ENCODE results near the gene SHROOM4.

The SHROOM4 gene

GRCh38 chrX:50626432-50626831 is 187.6 kb downstream of the SHROOM4 start:
- Histone ChIP-seq H3K4me3 (ENCODE audit: low read length) (no peak overlapping the region), H3K27ac (ENCODE audit: low read length) (no peak overlapping the region), H3K27me3 (ENCODE audit: control insufficient read depth, insufficient read depth, low read length) (no peaks in the 10 kb centered on the region), H3K9me3 (ENCODE audit: control insufficient read depth, insufficient read depth, low read length) (no peaks in the 10 kb centered on the region), H3K36me3 (ENCODE audit: control insufficient read depth, insufficient read depth, low read length) (no peaks in the 10 kb centered on the region), H3K4me1 (ENCODE audit: control insufficient read depth, insufficient read depth, low read length) (peaks cover 2% of the 10 kb centered on the region)
- no CpG with 5 or more reads among the region's 4 CpGs for WGBS (ENCODE audit: insufficient coverage, insufficient read length)
- no peak for DNase-seq (ENCODE audit: low read depth, low spot score)

DNA sequence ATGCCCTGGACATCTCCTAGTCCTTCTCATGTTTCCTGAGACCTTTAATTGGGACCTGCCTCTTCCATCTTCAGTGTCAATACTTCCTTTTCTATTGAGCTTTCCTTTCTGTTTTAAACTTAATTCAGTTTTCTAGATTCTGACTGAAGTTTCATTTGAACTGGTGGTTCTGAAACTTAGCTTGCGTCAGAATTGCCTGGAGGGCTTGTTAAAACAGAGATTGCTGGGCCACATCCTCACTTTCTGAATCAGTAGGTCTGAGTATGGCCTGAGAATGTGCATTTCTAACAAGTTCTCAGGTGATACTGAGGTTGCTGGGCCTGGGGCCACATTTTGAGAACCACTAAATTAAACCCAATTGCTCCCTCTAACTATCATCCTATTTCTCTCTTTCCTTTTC is 191.2 kb downstream of the SHROOM4 start:
- Histone ChIP-seq H3K4me1 (ENCODE audit: control insufficient read depth, insufficient read depth, low read length) (no peaks in the 10 kb centered on the region), H3K36me3 (ENCODE audit: control insufficient read depth, insufficient read depth, low read length) (no peaks in the 10 kb centered on the region), H3K4me3 (ENCODE audit: low read length) (no peak overlapping the region), H3K9me3 (ENCODE audit: control insufficient read depth, insufficient read depth, low read length) (no peaks in the 10 kb centered on the region), H3K27ac (ENCODE audit: low read length) (no peak overlapping the region), H3K27me3 (ENCODE audit: control insufficient read depth, insufficient read depth, low read length) (no peaks in the 10 kb centered on the region)
- no CpG with 5 or more reads among the region's 1 CpG for WGBS (ENCODE audit: insufficient coverage, insufficient read length)
- DNase-seq (ENCODE audit: low read depth, low spot score) = no peak

DNA sequence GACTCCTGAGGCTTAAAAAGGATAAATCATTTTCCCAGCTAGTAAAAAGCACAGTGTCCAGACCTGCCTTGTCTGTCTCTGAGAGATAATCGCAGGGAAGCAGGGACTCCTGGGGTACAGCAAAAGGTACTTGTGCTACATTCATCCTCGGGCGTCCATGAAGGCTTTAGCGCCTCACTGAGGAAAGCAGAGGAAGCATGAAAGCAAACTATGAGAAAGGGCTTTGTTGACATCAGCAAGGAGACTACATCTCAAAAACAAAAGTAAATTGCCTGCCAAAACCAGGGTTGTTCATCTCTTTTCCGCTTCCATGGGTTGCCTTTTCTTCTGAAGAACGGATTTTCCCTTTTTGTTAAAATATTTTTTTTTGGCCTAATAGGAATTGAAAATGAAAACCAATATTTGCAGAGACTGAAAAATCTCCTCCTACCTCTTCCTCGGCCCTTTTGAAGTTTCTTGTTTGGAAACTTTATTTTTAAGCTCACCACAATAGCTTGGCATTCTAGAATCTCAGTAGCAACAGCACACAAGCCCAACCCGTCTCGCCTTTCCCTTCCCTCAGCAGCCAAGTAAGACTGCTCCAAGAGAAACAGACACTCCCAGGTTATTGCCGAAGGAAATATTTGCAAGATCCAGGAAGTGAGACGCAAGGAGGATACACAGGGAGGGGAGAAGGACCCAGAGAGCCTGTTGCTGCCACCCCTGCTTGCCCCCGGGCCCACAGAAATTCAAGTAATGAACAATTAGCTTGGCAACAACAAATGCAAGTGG is 195.0 kb downstream of the SHROOM4 start:
- Histone ChIP-seq H3K9me3 (ENCODE audit: control insufficient read depth, insufficient read depth, low read length) (no peaks in the 10 kb centered on the region), H3K27me3 (ENCODE audit: control insufficient read depth, insufficient read depth, low read length) (no peaks in the 10 kb centered on the region), H3K4me3 (ENCODE audit: low read length) (no peak overlapping the region), H3K36me3 (ENCODE audit: control insufficient read depth, insufficient read depth, low read length) (no peaks in the 10 kb centered on the region), H3K4me1 (ENCODE audit: control insufficient read depth, insufficient read depth, low read length) (peaks cover 2% of the 10 kb centered on the region; the same call in 1 of the 2 replicates), H3K27ac (ENCODE audit: low read length) (no peak overlapping the region)
- no CpG with 5 or more reads among the region's 12 CpGs for WGBS (ENCODE audit: insufficient coverage, insufficient read length)
- DNase-seq (ENCODE audit: low read depth, low spot score) = no peak

DNA sequence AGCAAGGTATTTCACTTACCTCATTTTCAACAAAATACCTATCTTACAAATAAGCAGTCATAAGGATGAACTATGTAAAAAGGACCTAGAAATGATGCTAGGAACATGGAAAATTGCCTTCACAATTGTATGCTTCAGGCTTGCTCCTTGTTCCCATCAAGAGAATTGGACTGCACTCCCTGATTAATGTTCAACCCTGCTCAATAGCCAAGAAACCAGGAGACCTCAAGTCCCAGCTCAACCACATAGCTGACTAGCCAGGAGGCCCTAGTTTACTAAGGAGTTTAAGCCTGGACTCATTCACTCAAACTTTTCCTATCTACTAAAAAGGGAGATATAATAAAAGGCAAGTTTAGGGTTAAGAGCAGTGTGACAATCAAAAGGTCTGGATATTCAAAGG is 196.8 kb downstream of the SHROOM4 start:
- no peak for DNase-seq (ENCODE audit: low read depth, low spot score)

DNA sequence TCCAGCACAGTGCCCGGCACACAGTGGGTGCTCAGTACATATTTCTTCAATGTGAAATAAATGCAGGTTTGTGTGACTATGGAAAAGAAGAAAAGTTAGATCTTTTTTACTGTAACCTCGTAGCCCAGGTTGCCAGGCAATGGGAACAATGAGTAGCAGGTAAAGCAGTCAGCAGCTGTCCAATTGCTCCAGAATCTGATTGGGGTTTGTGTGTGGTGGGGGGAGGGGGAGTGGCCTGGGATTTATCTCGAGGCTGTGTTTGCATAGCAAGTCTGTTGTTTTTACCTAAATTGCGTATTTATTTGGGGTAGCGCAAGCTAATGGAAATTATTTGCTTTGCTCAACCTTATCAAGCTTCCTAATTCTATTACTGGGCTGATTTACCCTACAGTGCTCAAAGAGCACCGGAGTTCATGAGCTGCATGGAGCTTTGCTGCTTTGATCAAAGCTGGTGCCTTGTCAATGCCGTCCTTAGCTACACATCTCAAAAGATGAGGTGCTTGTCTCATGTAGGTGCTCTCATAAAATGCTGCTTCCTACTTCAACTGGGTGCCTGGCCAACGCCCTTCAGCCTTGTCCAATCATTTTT is 198.3 kb downstream of the SHROOM4 start:
- Histone ChIP-seq H3K9me3 (ENCODE audit: control insufficient read depth, insufficient read depth, low read length) (no peaks in the 10 kb centered on the region), H3K27ac (ENCODE audit: low read length) (no peak overlapping the region), H3K4me3 (ENCODE audit: low read length) (no peak overlapping the region), H3K4me1 (ENCODE audit: control insufficient read depth, insufficient read depth, low read length) (peaks cover 2% of the 10 kb centered on the region; the same call in 1 of the 2 replicates), H3K27me3 (ENCODE audit: control insufficient read depth, insufficient read depth, low read length) (no peaks in the 10 kb centered on the region), H3K36me3 (ENCODE audit: control insufficient read depth, insufficient read depth, low read length) (no peaks in the 10 kb centered on the region)
- WGBS (ENCODE audit: insufficient coverage, insufficient read length) = no CpG with 5 or more reads among the region's 8 CpGs
- no peak for DNase-seq (ENCODE audit: low read depth, low spot score)

More for the DNA sequence above, 196.8 kb downstream of the SHROOM4 start:
- no peaks in the 10 kb centered on the region for H3K9me3 ChIP-seq (ENCODE audit: control insufficient read depth, insufficient read depth, low read length)
- H3K4me1 ChIP-seq (ENCODE audit: control insufficient read depth, insufficient read depth, low read length) = peaks cover 2% of the 10 kb centered on the region; the same call in 1 of the 2 replicates
- no peak overlapping the region for H3K27ac ChIP-seq (ENCODE audit: low read length)
- no peaks in the 10 kb centered on the region for H3K27me3 ChIP-seq (ENCODE audit: control insufficient read depth, insufficient read depth, low read length)
- H3K36me3 ChIP-seq (ENCODE audit: control insufficient read depth, insufficient read depth, low read length) = no peaks in the 10 kb centered on the region
- H3K4me3 ChIP-seq (ENCODE audit: low read length) = no peak overlapping the region

DNA sequence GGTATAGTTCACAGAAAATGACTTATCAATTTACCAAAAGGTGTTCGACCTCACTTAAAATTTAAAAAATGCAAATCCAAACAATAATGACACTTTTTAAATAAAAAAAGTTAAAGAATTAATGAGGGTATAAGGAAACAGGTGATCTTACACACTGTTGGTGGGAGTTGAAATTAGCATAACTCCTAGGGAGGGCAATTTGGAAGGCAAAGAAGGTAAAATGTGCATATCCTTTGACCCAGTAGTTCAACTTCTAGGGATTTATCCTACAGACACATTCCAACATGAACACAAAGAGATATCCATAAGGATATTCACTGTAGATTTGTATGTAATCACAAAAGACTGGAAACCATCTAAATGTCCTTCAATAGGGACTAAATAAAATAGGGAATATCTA is 199.5 kb downstream of the SHROOM4 start:
- no CpG with 5 or more reads among the region's 1 CpG for WGBS (ENCODE audit: insufficient coverage, insufficient read length)

DNA sequence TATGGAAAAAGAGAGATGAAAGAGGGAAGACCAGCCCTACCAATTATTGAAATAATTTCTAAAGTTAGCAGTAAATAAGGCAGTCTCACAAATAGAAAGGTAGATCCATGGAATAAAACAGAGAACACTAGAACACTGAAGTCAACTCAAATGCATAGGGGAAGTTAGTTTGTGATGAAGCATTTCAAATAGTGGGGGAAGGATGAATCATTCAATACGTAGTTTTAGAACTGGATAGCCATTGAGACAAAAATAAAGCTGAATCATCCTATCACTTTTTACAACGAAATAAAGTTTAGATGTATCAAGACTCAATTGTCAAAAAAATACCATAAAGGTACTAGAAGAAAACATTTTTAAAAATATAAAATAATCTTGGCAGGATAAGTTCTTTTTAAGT is 200.1 kb downstream of the SHROOM4 start:
- no peaks in the 10 kb centered on the region for H3K36me3 ChIP-seq (ENCODE audit: control insufficient read depth, insufficient read depth, low read length)
- no peaks in the 10 kb centered on the region for H3K9me3 ChIP-seq (ENCODE audit: control insufficient read depth, insufficient read depth, low read length)
- no peak overlapping the region for H3K4me3 ChIP-seq (ENCODE audit: low read length)
- DNase-seq (ENCODE audit: low read depth, low spot score) = no peak
- H3K27me3 ChIP-seq (ENCODE audit: control insufficient read depth, insufficient read depth, low read length) = no peaks in the 10 kb centered on the region
- no CpG with 5 or more reads among the region's 2 CpGs for WGBS (ENCODE audit: insufficient coverage, insufficient read length)
- no peak overlapping the region for H3K27ac ChIP-seq (ENCODE audit: low read length)
- H3K4me1 ChIP-seq (ENCODE audit: control insufficient read depth, insufficient read depth, low read length) = peaks cover 2% of the 10 kb centered on the region; the same call in 1 of the 2 replicates

More for the DNA sequence above, 199.5 kb downstream of the SHROOM4 start:
- no peak overlapping the region for H3K27ac ChIP-seq (ENCODE audit: low read length)
- no peaks in the 10 kb centered on the region for H3K27me3 ChIP-seq (ENCODE audit: control insufficient read depth, insufficient read depth, low read length)
- H3K36me3 ChIP-seq (ENCODE audit: control insufficient read depth, insufficient read depth, low read length) = no peaks in the 10 kb centered on the region
- H3K9me3 ChIP-seq (ENCODE audit: control insufficient read depth, insufficient read depth, low read length) = no peaks in the 10 kb centered on the region
- DNase-seq (ENCODE audit: low read depth, low spot score) = no peak
- peaks cover 2% of the 10 kb centered on the region; the same call in 1 of the 2 replicates for H3K4me1 ChIP-seq (ENCODE audit: control insufficient read depth, insufficient read depth, low read length)
- H3K4me3 ChIP-seq (ENCODE audit: low read length) = no peak overlapping the region

- H3K9me3 ChIP-seq (ENCODE audit: control insufficient read depth, insufficient read depth, low read length) = no peaks in the 10 kb centered on the region
- H3K27ac ChIP-seq (ENCODE audit: low read length) = no peak overlapping the region
- H3K4me1 ChIP-seq (ENCODE audit: control insufficient read depth, insufficient read depth, low read length) = no peaks in the 10 kb centered on the region; the same call in 1 of the 2 replicates
- no peak for DNase-seq (ENCODE audit: low read depth, low spot score)
- H3K27me3 ChIP-seq (ENCODE audit: control insufficient read depth, insufficient read depth, low read length) = no peaks in the 10 kb centered on the region
- no peaks in the 10 kb centered on the region for H3K36me3 ChIP-seq (ENCODE audit: control insufficient read depth, insufficient read depth, low read length)
- no peak overlapping the region for H3K4me3 ChIP-seq (ENCODE audit: low read length)
Measured at GRCh38 chrX:50609796-50610195, 204.2 kb downstream of the SHROOM4 start.

GRCh38 chrX:50606300-50606950 is 207.6 kb downstream of the SHROOM4 start:
- H3K36me3 ChIP-seq (ENCODE audit: control insufficient read depth, insufficient read depth, low read length) = no peaks in the 10 kb centered on the region
- H3K27me3 ChIP-seq (ENCODE audit: control insufficient read depth, insufficient read depth, low read length) = no peaks in the 10 kb centered on the region
- no peaks in the 10 kb centered on the region for H3K9me3 ChIP-seq (ENCODE audit: control insufficient read depth, insufficient read depth, low read length)
- no peak for DNase-seq (ENCODE audit: low read depth, low spot score)
- no peaks in the 10 kb centered on the region; the same call in 1 of the 2 replicates for H3K4me1 ChIP-seq (ENCODE audit: control insufficient read depth, insufficient read depth, low read length)
- WGBS (ENCODE audit: insufficient coverage, insufficient read length) = no CpG with 5 or more reads among the region's 3 CpGs
- H3K4me3 ChIP-seq (ENCODE audit: low read length) = no peak overlapping the region
- no peak overlapping the region for H3K27ac ChIP-seq (ENCODE audit: low read length)

GRCh38 chrX:50596056-50596455 is 217.9 kb downstream of the SHROOM4 start:
- Histone ChIP-seq H3K27ac (ENCODE audit: low read length) (no peak overlapping the region), H3K4me1 (ENCODE audit: control insufficient read depth, insufficient read depth, low read length) (peaks cover 4% of the 10 kb centered on the region; the same call in 1 of the 2 replicates), H3K27me3 (ENCODE audit: control insufficient read depth, insufficient read depth, low read length) (no peaks in the 10 kb centered on the region), H3K4me3 (ENCODE audit: low read length) (no peak overlapping the region), H3K36me3 (ENCODE audit: control insufficient read depth, insufficient read depth, low read length) (no peaks in the 10 kb centered on the region), H3K9me3 (ENCODE audit: control insufficient read depth, insufficient read depth, low read length) (no peaks in the 10 kb centered on the region)
- DNase-seq (ENCODE audit: low read depth, low spot score) = no peak

All from iPS DF 6.9 (cell line).